ENCODE results near the gene ABHD6.
"Not testable (repeated sequence)": the region's sequence is repeated elsewhere in the genome, so short reads cannot be mapped to it uniquely, and the experiment has no call there.

The ABHD6 gene

DNA sequence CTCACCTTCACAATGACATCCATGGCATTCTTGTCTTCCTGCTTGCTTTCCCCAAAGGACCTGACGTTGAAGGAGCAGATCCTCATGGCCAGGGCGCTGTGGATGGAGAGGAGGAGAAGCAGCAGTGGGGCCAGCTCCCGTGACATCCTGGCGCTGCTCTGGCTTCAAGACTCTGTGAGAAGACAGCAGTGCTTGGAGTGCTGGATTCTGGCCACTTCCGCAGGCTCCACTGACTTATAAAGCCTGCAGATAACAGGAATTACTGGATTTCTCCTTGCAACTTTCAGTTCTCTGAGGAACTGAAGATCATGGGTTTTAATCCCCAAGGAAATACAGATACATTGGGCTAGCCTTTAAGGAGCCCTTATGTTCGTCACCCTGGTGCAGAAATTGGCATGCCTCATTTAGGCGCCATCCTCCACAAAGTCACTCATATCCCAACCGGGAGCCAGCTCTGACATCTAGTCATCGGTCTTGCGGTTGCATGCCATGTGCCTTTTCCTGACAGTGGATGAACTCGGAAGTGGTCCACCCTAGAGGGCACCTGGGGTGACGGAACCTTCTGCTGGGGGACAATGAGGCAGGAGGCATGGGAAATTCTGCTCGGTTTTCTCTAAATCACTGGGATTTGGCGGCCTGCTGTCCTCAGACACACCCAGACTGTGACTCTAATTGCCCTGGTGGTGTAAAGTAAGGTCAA is 26.7 kb upstream of the ABHD6 start, which contains the start of gene DNASE1L3:
TSS of gene DNASE1L3 (minus strand) at position 212 of the 700 bp plus-strand sequence. CDS start at position 146, 66 bp downstream.
- DNase-seq: no peak

DNA sequence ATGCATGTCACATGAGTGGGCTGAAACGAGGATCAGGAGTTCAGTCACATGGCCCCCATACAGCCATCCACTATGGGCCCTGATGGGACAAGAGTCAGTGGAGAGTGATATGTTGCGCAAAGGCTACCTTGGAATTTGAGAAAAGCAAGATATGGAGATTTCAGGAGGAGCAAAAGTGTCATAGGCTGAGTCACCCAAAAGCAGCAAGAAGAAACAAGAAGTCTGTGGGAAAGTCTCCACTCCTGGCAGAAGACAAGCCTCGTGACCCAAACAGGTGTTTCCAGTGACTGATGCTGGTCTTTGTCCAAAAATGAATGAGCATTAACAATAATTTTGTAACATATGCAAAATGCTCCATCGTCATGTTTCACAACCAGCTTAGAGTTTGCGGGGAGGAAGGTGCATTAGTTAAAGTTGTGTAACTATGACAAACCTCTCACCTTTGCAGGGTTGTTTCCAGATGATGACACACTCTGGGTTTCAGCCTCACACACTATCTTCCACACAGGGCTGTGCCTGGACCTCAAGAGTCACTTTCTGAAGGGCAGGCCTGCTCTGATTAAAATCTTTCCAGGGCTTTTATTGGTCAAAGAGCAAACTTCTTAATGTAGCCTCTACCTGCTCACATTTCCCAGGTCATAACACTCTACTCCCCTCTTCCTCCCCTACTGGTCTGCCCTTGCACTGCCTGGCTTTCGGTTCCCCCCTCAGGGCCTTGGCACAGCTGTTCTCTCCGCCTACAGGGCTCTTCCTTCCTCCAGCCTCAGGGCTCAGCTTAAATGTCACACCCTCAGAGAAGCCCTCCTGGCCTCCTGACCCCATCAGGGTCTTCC is 22.9 kb upstream of the ABHD6 start:
- no peak for DNase-seq

DNA sequence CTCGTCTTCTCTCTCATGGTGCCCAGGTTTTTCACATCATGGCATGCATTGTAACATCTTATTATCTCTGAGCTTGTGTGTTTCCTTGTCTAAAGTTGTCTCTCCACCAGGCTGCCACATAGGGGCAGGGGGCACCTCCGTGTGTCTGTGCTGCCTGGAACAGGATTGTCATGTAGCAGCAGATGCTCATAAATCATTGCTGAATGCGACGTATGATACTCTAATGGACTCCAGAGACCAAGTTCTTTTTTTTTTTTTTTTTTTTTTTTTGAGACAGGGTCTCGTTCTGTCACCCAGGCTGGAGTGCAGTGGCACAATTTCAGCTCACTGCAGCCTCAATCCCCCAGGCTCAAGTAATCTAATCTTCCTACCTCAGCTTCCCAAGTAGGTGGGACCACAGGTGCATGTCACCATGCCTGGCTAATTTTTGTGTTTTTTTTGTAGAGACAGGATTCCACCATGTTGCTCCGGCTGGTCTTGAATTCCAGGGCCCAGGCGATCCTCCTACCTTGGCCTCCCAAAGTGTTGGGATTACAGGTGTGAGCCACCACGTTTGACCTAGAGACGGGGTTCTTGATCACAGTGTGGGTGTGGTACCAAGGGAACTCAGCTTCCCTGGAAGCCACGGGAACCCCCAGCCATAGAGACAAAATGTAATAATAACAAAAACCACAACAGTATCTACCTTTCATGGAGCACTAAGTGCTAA is 22.1 kb upstream of the ABHD6 start:
- DNase-seq: no peak

GRCh38 chr3:58216496-58217195 is 20.9 kb upstream of the ABHD6 start:
- DNase-seq: no peak

- DNase-seq: peak; percentile 8 to 21 (median 14)
Measured at GRCh38 chr3:58217209-58217811, 20.3 kb upstream of the ABHD6 start.

GRCh38 chr3:58218904-58219303 is 18.7 kb upstream of the ABHD6 start:
- DNase-seq: no peak

DNA sequence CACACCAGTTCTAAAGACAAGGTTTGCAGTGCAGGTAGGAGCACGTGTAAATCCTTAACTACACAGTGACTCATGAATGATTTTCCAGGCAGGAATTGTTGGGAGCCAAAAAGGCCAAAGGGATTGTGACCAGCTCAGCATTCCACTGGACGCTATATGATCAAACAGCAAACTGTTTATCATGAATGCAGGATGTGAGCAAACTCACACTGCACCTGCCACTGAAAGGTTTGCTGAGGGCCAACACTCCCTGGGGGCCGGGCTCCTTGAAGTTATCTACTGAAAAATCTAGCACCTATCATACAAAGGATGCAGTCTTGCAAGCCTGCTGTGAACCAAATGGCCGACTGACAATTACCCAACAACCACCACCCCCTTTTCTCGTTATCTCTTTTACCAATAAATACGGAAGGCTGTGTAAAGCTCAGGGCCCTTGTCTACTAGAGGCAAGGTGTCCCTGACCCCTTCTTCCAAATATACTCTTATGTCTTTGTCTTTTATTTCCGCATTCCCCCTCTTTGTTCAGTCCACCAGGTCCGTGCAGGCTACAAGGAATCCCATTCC is 15.3 kb upstream of the ABHD6 start:
- no peak for DNase-seq

DNA sequence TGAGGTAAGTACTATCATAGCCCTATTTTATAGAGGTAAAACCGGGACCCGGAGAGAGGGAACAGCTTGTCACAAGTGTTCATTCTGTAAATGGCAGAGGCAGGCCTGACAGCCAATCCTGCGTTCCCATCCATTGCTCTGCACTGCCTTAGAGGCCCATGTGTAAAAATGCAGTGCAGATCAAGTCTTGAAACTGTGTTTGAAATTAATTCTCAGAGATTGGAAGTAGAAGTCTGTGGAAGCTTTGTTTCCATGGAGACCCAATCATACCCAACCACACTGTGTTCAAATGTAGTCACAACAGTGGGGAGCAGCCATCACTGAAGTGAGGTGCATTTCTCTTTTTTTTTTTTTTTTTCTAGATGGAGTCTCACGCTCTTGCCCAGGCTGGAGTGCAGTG is 13.7 kb upstream of the ABHD6 start:
- no peak for DNase-seq

- DNase-seq: not testable (repeated sequence)
Measured at GRCh38 chr3:58227933-58228332, 9.7 kb upstream of the ABHD6 start.

DNA sequence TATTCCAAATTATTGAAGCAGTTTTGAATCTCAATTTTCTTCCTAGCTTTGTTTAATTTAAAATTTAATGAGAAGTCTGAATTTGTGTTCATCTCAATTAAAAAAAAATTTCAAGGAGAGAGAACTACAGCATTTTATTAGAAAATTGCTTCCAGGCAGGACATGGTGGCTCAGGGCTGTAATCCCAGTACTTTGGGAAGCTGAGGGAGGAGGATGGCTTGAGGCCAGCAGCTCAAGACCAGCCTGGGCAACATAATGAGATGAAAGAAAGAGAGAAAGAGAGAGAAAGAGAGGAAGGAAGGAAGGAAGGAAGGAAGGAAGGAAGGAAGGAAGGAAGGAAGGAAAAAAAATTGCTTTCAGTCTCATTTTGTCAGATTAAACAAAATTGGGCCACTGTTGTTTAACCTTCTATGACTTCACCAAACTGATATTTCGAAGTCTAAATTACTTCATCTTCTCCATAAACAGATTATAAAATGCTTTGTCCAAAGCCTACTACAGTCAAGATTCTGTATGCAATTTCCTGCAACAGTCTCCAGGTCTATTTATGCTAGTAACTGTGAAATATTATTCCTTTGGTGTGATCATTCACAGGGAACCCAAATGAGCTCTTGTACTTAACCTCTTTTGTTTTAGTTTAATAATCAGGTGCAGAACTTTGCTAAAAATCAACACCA is 6.6 kb upstream of the ABHD6 start:
- DNase-seq: no peak

DNA sequence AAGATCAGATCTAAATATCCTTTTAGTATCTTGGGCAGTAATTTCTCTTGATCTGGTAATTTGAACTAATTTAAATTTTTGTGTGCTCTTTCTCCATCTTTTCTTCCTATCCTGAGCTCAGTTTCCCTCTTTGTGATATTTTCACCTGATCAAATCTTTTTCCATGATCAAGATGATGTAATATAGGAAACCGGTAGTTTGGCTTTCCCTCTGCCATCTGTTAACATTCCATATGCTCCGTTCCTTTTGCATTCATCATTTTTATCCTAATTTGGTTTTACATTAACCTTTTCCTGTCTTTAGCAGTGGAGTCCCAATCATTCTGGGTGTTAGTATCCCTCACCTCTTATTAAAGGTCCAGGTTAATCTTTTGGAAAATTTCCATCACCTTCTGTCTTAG is 5.9 kb upstream of the ABHD6 start:
- DNase-seq: no peak

GRCh38 chr3:58234516-58234931 is 3.1 kb upstream of the ABHD6 start:
- no peak for DNase-seq

- no peak for DNase-seq
Measured at GRCh38 chr3:58235970-58236369, 1.6 kb upstream of the ABHD6 start.

GRCh38 chr3:58236527-58237237 is 910 bp upstream of the ABHD6 start:
- no peak for DNase-seq

- peak in 3 of 4 experiments; percentile 38 to 49 (median 43) for DNase-seq
Measured at GRCh38 chr3:58237941-58238681, 519 bp downstream of the ABHD6 start.

DNA sequence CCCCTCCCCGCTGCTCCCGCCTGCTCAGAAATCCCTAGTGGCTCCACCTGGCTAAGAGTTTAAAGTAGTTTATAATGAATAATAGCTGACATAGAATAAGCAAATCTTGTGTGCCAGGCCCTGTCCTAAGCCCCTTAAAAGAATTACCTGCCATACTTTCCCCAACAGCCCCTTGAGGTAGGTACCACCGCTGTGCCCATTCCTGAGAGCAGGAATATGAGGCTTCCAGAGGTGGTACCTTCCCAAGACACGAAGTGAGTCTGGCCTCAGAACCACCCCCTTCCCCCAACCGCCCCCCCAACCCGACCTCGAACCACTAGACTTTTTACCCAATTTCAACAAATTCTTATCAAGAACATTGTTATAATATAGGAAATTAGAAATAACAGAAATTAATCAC is 1.2 kb downstream of the ABHD6 start:
- DNase-seq: no peak

- no peak for DNase-seq
Measured at GRCh38 chr3:58241306-58242044, 3.9 kb downstream of the ABHD6 start.

DNA sequence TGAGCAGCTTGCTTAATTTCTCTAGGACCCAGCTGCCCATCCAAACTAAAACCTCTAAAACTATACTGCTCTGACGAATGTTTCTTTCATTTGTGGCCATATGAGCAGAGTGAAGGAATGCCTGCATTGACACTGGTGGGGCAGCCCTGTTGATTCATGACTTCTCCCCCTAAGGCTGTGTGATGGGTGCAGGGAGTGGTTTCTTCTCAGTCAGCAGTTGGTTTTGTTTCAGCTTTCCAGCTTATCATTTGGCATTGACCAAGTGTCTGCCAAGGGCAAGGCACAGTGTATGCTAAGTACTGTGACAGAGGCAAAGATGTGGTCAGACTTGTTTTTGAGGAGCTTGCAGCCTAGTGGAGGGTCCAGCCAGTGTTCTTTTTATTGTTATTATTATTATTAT is 4.7 kb downstream of the ABHD6 start:
- DNase-seq: no peak

- not testable (repeated sequence) for DNase-seq
Measured at GRCh38 chr3:58242860-58243259, 5.3 kb downstream of the ABHD6 start.
